A673 (cell line): ENCODE results near the gene EPS15. TPM values are rescaled to one million over a fixed set of nuclear protein-coding genes. Genes with fewer than 3 reads are reported as not detected.
"Not testable (repeated sequence)": the region's sequence is repeated elsewhere in the genome, so short reads cannot be mapped to it uniquely, and the experiment has no call there.

Experiments
- BruUV-seq: library from RNA; stranded (reverse); fragments of 400-500 nt; replicated peaks from 2 replicates; lab custom pipeline; 2021; lab: Mats Ljungman, UMichigan
- CTCF ChIA-PET: fragments of 300-600 bp; sonication (Branson Sonifier 250); formaldehyde crosslinking; loops from one replicate; lab custom pipeline; 2022; ENCODE audit warnings: antibody characterized with exemption; lab: Charles Lee
- POLR2A ChIA-PET: fragments of 300-600 bp; sonication (Branson Sonifier 250); formaldehyde crosslinking; loops from one replicate; lab custom pipeline; 2022; ENCODE audit warnings: antibody characterized with exemption; ENCODE audit not compliant: low non-redundant PET; lab: Charles Lee
- DNase-seq: peaks from one replicate; pipeline ENCODE4 v3.0.0-alpha.2; 2015; ENCODE audit warnings: low spot score
- H3K27ac ChIP-seq: fragments of 200-600 bp; sonication (generic); 2 replicates; pipeline ENCODE4 v1.5.1; 2016; ENCODE audit warnings: mixed run types, low read depth, mild to moderate bottlenecking, mixed read lengths, antibody characterized with exemption, low read length; ENCODE audit not compliant: poor library complexity, severe bottlenecking
- H3K27me3 ChIP-seq: fragments of 200-600 bp; sonication (generic); replicated peaks from 2 replicates; pipeline ENCODE4 v1.6.1; 2017; ENCODE audit warnings: mixed run types, low read depth, mild to moderate bottlenecking, mixed read lengths, antibody characterized with exemption, low read length; ENCODE audit not compliant: insufficient read depth, poor library complexity
- H3K36me3 ChIP-seq: fragments of 200-600 bp; sonication (generic); 2 replicates; pipeline ENCODE4 v1.6.1; 2016; ENCODE audit warnings: mixed run types, mild to moderate bottlenecking, mixed read lengths, antibody characterized with exemption, low read length; ENCODE audit not compliant: insufficient read depth, poor library complexity, severe bottlenecking
- H3K4me1 ChIP-seq: fragments of 200-600 bp; sonication (generic); 2 replicates; pipeline ENCODE4 v1.6.1; 2017; ENCODE audit warnings: mixed run types, mild to moderate bottlenecking, mixed read lengths, antibody characterized with exemption, low read length; ENCODE audit not compliant: insufficient read depth, poor library complexity, severe bottlenecking
- H3K4me3 ChIP-seq: fragments of 200-600 bp; sonication (generic); 2 replicates; pipeline ENCODE4 v1.5.1; 2016; ENCODE audit warnings: low read depth, mixed run types, mild to moderate bottlenecking, mixed read lengths, low read length; ENCODE audit not compliant: poor library complexity, severe bottlenecking
- H3K9me3 ChIP-seq: fragments of 200-600 bp; sonication (generic); 2 replicates; pipeline ENCODE4 v1.6.1; 2016; ENCODE audit warnings: mixed run types, low read depth, mild to moderate bottlenecking, mixed read lengths, antibody characterized with exemption, low read length; ENCODE audit not compliant: poor library complexity, severe bottlenecking
- CTCF ChIP-seq: fragments of 300-800, 200-600 bp; sonication (generic); conservative IDR thresholded peaks from 2 replicates; pipeline ENCODE4 v1.5.1; 2017; ENCODE audit warnings: low read depth, mild to moderate bottlenecking, antibody characterized with exemption, low read length, moderate library complexity, mixed read lengths
- EZH2 ChIP-seq: fragments of 200-600 bp; sonication (generic); IDR thresholded peaks from 2 replicates; pipeline ENCODE4 v1.6.1; 2017; ENCODE audit warnings: borderline replicate concordance, low read depth, mild to moderate bottlenecking, mixed read lengths, antibody characterized with exemption, low read length; ENCODE audit not compliant: poor library complexity, severe bottlenecking
- intact Hi-C: fragments of 100-400 bp; cut with micrococcal nuclease; formaldehyde crosslinking; loops from one replicate; pipeline ENCODE4 v1.10.0; 2022; ENCODE audit not compliant: unreplicated experiment
- total RNA-seq: library from RNA; stranded (reverse); gene quantifications from 2 replicates; pipeline ENCODE4 v1.2.3, GENCODE V29; 2021

Gene EPS15
- total RNA-seq, 1 experiment from 2014 or later = 50.6 TPM

- H3K4me1 ChIP-seq = no peaks in the 10 kb centered on the region
- no peaks in the 10 kb centered on the region for H3K9me3 ChIP-seq
- H3K27ac ChIP-seq = no peak overlapping the region
- intact Hi-C loops = no loop called here
- no peak overlapping the region for H3K4me3 ChIP-seq
- no peak for DNase-seq
- TF ChIP-seq EZH2 (no peak), CTCF (no peak)
- H3K27me3 ChIP-seq = no peaks in the 10 kb centered on the region
- ChIA-PET POLR2A (no interaction called here), CTCF (no interaction called here)
- no peaks in the 10 kb centered on the region for H3K36me3 ChIP-seq
- BruUV-seq = no TSS peak
These were observed 66.1 kb downstream of the EPS15 start for GRCh38 chr1:51453010-51453409.

GRCh38 chr1:51448844-51449454 lies 70.1 kb downstream of the EPS15 start:
- intact Hi-C loops, H3K27ac ChIP-seq, H3K27me3 ChIP-seq, POLR2A ChIA-PET, H3K4me3 ChIP-seq, H3K36me3 ChIP-seq, H3K9me3 ChIP-seq, BruUV-seq, CTCF ChIA-PET: not testable (repeated sequence)
- H3K4me1 ChIP-seq = peaks cover 40% of the 10 kb centered on the region
- peak; percentile 26 for DNase-seq

- ChIA-PET CTCF (interaction anchor here (0.6 kb wide), 1 partner anchor 13 kb away, joined by 3 read pairs; no protein-coding TSS in a partner anchor), POLR2A (interaction anchor here (0.9 kb wide), 1 partner anchor 23 kb away, joined by 3 read pairs; no protein-coding TSS in a partner anchor)
- Histone ChIP-seq H3K27ac (peak overlapping the region; percentile 78), H3K4me1 (peaks cover 59% of the 10 kb centered on the region), H3K27me3 (no peaks in the 10 kb centered on the region), H3K4me3 (peak overlapping the region; percentile 1), H3K9me3 (no peaks in the 10 kb centered on the region), H3K36me3 (no peaks in the 10 kb centered on the region)
- intact Hi-C loops = no loop called here
- TF ChIP-seq CTCF (no peak), EZH2 (no peak)
- BruUV-seq = no TSS peak
- DNase-seq = peak; percentile 85
These were observed 73.5 kb downstream of the EPS15 start for GRCh38 chr1:51445351-51446090.
